ENCODE results near the gene USP15.

Gene USP15

GRCh38 chr12:62273724-62274380, 13.6 kb downstream of the USP15 start:
- H3K27ac ChIP-seq = no peak overlapping the region
- no peak for TF ChIP-seq CTCF (conservative IDR thresholded peaks at IDR 0.05; ENCODE audit: low read depth)
- no peak for DNase-seq (ENCODE audit: low spot score)
- ChIA-PET CTCF (interaction anchor here (0.6 kb wide), 1 partner anchor 56 kb away, joined by 3 read pairs; no protein-coding TSS in a partner anchor), POLR2A (ENCODE audit: low non-redundant PET) (no interaction called here)

- ChIA-PET CTCF (interaction anchor here (0.6 kb wide), 1 partner anchor 195 kb away, joined by 3 read pairs; no protein-coding TSS in a partner anchor), POLR2A (ENCODE audit: low non-redundant PET) (no interaction called here)
- no peak overlapping the region for H3K27ac ChIP-seq
- TF ChIP-seq CTCF (conservative IDR thresholded peaks at IDR 0.05; ENCODE audit: low read depth) = no peak
- no peak for DNase-seq (ENCODE audit: low spot score)
Measured at GRCh38 chr12:62278022-62278421, 17.8 kb downstream of the USP15 start.

GRCh38 chr12:62279058-62279457, 18.9 kb downstream of the USP15 start:
- DNase-seq (ENCODE audit: low spot score) = no peak
- POLR2A ChIA-PET (ENCODE audit: low non-redundant PET) = no interaction called here
- CTCF ChIA-PET = no interaction called here
- no peak overlapping the region for H3K27ac ChIP-seq
- TF ChIP-seq CTCF (conservative IDR thresholded peaks at IDR 0.05; ENCODE audit: low read depth) = no peak

- no peak overlapping the region for H3K27ac ChIP-seq
- TF ChIP-seq CTCF (conservative IDR thresholded peaks at IDR 0.05; ENCODE audit: low read depth) = no peak
- ChIA-PET POLR2A (ENCODE audit: low non-redundant PET) (no interaction called here), CTCF (interaction anchor here (0.6 kb wide), 1 partner anchor 34 kb away, joined by 3 read pairs; no protein-coding TSS in a partner anchor)
- DNase-seq (ENCODE audit: low spot score) = no peak
Measured at GRCh38 chr12:62279961-62280360, 19.8 kb downstream of the USP15 start.

- ChIA-PET POLR2A (ENCODE audit: low non-redundant PET) (no interaction called here), CTCF (no interaction called here)
- H3K27ac ChIP-seq = no peak overlapping the region
Measured at GRCh38 chr12:62282057-62282774, 22.0 kb downstream of the USP15 start.

GRCh38 chr12:62284749-62285148, 24.5 kb downstream of the USP15 start:
- TF ChIP-seq CTCF (conservative IDR thresholded peaks at IDR 0.05; ENCODE audit: low read depth) = no peak
- ChIA-PET POLR2A (ENCODE audit: low non-redundant PET) (no interaction called here), CTCF (no interaction called here)
- no peak overlapping the region for H3K27ac ChIP-seq
- no peak for DNase-seq (ENCODE audit: low spot score)

More at GRCh38 chr12:62282057-62282774, 22.0 kb downstream of the USP15 start:
- DNase-seq (ENCODE audit: low spot score) = no peak
- no peak for TF ChIP-seq CTCF (conservative IDR thresholded peaks at IDR 0.05; ENCODE audit: low read depth)

Measured in RWPE1 (cell line).